Cardiac fibroblast (primary cell): ENCODE results near the gene SFTA2.
A peak's percentile ranks its signal among the peaks of the same experiment; 100 is the strongest.

ENCODE experiments used
- DNase-seq, 2 donors: peaks; one replicate each; pipeline versions ENCODE4 v3.0.0 to v3.0.0-alpha.2; 2010; ENCODE audit warnings: low read depth in 2 of 2
- H3K4me3 ChIP-seq, 2 donors: replicated peaks in 1 of 2; 1 replicate in 1 of 2; 2 replicates in 1 of 2; pipeline ENCODE4 v1.5.1; 2011; ENCODE audit warnings: low read depth in 2 of 2, low read length in 2 of 2, mild to moderate bottlenecking in 2 of 2, moderate library complexity in 1 of 2
- CTCF ChIP-seq: IDR thresholded peaks from one replicate; pipeline ENCODE4 v1.5.1; 2011; ENCODE audit warnings: low read depth, mild to moderate bottlenecking, low read length, inconsistent platforms

SFTA2 gene

GRCh38 chr6:30896541-30896940 is 35.4 kb downstream of the SFTA2 start:
- no peak for DNase-seq
- TF ChIP-seq CTCF: no peak
- H3K4me3 ChIP-seq: no peak overlapping the region

GRCh38 chr6:30895343-30895742 is 36.6 kb downstream of the SFTA2 start:
- DNase-seq: no peak
- no peak overlapping the region for H3K4me3 ChIP-seq
- no peak for TF ChIP-seq CTCF

GRCh38 chr6:30894935-30895334 is 37.0 kb downstream of the SFTA2 start:
- no peak for DNase-seq
- H3K4me3 ChIP-seq: no peak overlapping the region
- TF ChIP-seq CTCF: no peak

GRCh38 chr6:30894381-30894780 is 37.6 kb downstream of the SFTA2 start:
- DNase-seq: no peak
- no peak for TF ChIP-seq CTCF
- H3K4me3 ChIP-seq: no peak overlapping the region

- no peak for TF ChIP-seq CTCF
- H3K4me3 ChIP-seq: no peak overlapping the region
- DNase-seq: no peak
These were observed 38.3 kb downstream of the SFTA2 start for GRCh38 chr6:30893666-30894065.

GRCh38 chr6:30893001-30893591 is 38.9 kb downstream of the SFTA2 start:
- H3K4me3 ChIP-seq: no peak overlapping the region
- peak; percentile 11 for TF ChIP-seq CTCF
- no peak for DNase-seq
